Measurements from ENCODE around the gene OCIAD2.

- no peak for TF ChIP-seq CTCF (conservative IDR thresholded peaks at IDR 0.05 in 1 of 2, IDR thresholded peaks at IDR 0.05 in 1 of 2; ENCODE audit: low read depth in 1 of 2, low read length in 2 of 2)
- TF ChIP-seq EZH2 (IDR thresholded peaks at IDR 0.05; ENCODE audit: low read length, missing control alignments), result no peak
These were observed 32.3 kb upstream of the OCIAD2 start for GRCh38 chr4:48938831-48939230.

Data from fibroblast of lung (primary cell).